GM12874 (cell line): ENCODE measurements around the gene TNFRSF4.

Source experiments
- TF ChIP-seq, protein P1 (sequence below): IDR thresholded peaks from 2 replicates; pipeline ENCODE4 v1.5.1; 2011; ENCODE audit warnings: low read depth, mild to moderate bottlenecking, control low read depth, low read length, moderate library complexity; ENCODE audit not compliant: insufficient read depth

The TNFRSF4 gene

DNA sequence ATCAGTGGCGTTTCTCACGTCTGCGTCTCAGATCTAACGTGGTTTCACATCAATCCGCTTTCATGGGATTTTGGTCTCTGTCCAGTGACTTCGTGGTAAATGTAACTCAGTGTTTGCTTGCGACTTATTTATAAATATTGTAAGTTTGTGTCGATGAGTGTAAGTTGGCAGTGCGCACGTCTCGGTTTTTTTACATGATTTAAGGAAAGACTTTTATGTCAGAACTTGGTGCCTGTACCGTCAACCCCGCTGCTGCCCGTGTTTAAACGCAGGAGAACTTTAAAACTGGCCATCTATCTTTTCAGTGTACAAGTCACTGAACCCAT, 19.6 kb upstream of the TNFRSF4 start:
- TF ChIP-seq, protein P1, sequence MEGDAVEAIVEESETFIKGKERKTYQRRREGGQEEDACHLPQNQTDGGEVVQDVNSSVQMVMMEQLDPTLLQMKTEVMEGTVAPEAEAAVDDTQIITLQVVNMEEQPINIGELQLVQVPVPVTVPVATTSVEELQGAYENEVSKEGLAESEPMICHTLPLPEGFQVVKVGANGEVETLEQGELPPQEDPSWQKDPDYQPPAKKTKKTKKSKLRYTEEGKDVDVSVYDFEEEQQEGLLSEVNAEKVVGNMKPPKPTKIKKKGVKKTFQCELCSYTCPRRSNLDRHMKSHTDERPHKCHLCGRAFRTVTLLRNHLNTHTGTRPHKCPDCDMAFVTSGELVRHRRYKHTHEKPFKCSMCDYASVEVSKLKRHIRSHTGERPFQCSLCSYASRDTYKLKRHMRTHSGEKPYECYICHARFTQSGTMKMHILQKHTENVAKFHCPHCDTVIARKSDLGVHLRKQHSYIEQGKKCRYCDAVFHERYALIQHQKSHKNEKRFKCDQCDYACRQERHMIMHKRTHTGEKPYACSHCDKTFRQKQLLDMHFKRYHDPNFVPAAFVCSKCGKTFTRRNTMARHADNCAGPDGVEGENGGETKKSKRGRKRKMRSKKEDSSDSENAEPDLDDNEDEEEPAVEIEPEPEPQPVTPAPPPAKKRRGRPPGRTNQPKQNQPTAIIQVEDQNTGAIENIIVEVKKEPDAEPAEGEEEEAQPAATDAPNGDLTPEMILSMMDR: no peak

DNA sequence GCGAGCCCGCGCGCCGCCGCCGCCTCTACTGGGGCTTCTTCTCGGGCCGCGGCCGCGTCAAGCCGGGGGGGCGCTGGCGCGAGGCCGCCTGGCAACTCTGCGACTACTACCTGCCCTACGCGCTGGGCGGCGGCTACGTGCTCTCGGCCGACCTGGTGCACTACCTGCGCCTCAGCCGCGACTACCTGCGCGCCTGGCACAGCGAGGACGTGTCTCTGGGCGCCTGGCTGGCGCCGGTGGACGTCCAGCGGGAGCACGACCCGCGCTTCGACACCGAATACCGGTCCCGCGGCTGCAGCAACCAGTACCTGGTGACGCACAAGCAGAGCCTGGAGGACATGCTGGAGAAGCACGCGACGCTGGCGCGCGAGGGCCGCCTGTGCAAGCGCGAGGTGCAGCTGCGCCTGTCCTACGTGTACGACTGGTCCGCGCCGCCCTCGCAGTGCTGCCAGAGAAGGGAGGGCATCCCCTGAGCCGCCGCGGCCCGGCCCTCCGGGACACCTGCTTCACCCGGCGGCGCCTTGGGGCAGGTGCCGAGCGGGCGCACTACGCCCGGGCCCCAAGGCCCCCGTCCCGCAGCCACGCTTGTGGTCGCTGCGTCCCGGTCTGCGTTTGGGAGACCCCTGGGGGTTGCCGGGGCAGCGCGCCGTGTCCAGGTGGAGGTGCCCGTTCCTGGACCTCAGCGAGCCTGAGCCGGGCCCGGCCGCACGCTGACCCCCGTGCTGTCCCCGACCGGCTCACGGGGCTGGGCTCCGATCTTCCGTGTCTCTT, 19.0 kb upstream of the TNFRSF4 start:
- TF ChIP-seq, protein P1: no peak

DNA sequence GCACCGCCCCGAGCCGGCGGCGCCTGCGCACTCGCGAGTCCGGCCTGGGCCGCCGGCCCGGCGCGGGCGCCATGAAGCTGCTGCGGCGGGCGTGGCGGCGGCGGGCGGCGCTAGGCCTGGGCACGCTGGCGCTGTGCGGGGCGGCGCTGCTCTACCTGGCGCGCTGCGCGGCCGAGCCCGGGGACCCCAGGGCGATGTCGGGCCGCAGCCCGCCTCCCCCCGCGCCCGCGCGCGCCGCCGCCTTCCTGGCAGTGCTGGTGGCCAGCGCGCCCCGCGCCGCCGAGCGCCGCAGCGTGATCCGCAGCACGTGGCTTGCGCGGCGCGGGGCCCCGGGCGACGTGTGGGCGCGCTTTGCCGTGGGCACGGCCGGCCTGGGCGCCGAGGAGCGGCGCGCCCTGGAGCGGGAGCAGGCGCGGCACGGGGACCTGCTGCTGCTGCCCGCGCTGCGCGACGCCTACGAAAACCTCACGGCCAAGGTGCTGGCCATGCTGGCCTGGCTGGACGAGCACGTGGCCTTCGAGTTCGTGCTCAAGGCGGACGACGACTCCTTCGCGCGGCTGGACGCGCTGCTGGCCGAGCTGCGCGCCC, 18.3 kb upstream of the TNFRSF4 start, which contains the start of gene B3GALT6:
Gene B3GALT6, plus strand, starts transcription at position 30 of the 588 bp plus-strand sequence. Its CDS starts 42 bp downstream, at position 72.
- TF ChIP-seq, protein P1: no peak

DNA sequence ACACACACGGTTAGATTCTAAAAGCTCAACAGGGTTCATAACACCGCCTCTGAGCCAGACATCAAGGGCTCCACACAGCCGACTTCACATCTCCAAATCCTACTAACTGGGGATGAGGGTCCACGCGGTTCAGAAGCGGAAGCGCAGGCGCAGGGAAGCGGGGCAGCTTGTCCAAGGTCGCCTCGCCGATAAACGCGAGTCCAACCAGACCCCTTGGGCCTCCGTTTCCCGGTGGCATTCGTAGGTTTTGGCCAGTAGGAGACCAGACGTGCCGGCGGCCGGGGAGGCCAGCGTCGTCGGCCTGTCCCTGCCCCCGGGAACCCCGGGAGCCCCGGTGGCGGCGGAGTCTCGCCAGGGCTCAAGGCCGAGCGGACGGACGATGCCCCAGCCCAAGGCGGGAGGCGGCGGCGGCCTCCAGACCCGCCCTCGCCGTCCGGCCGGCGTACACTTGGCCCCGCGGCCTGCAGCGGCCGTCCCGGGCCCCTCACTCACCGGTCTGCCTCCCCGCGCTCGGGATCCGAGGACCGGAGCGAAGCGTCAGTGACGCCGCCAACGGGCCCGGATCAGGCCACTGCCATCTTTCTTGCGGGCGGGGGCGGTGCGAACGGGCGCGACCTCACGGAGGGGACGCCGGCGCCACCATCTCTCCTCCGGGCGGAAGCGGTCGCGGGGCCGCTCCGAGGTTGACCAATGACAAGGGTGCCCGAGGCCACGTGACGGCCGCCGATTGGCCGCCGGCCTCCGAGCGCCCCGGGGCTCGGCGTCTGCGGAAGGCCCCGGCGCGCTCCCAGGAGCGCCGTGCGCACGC, 17.7 kb upstream of the TNFRSF4 start, which contains the start of gene SDF4:
Gene SDF4, minus strand, starts transcription at position 602 of the 808 bp plus-strand sequence. CDS start 3,229 bp downstream, outside the sequence.
- TF ChIP-seq, protein P1: no peak

DNA sequence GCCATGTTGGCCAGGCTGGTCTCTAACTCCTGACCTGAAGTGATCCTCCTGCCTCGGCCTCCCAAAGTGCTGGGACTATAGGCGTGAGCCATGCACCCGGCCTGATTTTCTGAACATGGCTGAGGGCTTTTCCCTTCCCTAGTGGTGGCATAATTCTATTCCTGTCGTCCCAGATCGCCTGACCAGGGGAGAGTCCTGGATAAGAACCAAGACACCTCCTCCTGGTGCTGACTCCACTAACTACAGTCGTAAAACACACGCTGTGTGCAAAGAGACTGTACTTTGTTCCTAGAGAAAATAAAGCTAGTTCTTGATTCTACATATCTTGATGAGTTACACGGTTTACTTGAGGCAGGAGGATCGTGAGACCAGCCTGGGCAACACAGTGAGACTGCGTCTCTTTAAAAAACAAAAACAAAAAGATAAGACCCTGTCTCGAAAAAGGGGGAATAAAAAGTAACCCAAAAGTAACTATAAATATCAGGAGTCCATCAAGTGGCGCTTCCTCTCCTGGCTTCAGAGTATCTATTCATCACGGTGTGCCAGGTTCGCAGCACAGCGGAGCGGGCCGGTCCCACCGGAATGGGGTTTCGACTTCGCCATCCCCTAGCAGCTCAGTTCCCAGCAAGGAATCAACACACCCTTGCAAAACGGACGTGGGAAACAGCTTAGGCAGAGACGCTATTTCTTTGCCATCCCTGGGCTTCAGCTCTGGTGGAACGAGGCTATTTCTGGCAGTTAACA, 16.9 kb upstream of the TNFRSF4 start:
- TF ChIP-seq, protein P1: no peak

DNA sequence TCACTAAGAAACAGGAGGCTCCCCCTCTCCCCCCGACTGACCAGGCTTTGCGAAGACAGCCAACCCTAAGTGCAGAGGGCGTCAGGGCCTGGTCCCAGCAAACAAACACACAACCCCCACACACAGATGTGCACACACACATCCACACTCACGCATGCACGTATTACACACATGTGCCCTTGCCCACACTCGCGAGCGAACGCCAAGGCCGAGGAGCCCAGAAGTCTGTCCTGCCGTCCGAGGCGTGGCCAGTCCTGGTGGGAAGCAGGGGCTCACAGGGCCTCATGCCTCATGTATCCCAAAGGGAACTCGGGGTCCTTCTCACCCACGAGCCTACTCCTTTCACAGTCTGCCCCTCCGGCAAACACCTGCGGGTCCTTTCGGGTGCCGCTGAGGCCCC, 15.8 kb upstream of the TNFRSF4 start:
- TF ChIP-seq, protein P1: no peak
